HepG2 (cell line): ENCODE measurements around the gene SLC16A5.

ENCODE experiments used
- CREB3 ChIP-seq: sonication (generic); formaldehyde crosslinking; IDR thresholded peaks from 2 replicates; pipeline ENCODE4 v1.5.0; 2020; ENCODE audit warnings: missing genetic modification reagents
- HOMEZ ChIP-seq: IDR thresholded peaks from 2 replicates; pipeline ENCODE4 v1.6.1; 2016; ENCODE audit warnings: low read depth
- NFIC ChIP-seq: IDR thresholded peaks from 2 replicates; pipeline ENCODE4 v1.6.1; 2012; ENCODE audit warnings: mild to moderate bottlenecking, low read length, inconsistent platforms
- RAD51 ChIP-seq: fragments of 450-650 bp; IDR thresholded peaks from 2 replicates; pipeline ENCODE4 v1.6.1; 2016; ENCODE audit warnings: borderline replicate concordance
- RELA ChIP-seq: sonication (generic); formaldehyde crosslinking; IDR thresholded peaks from 2 replicates; pipeline ENCODE4 v1.4.0; 2020; ENCODE audit warnings: missing genetic modification reagents
- TBP ChIP-seq: sonication (generic); formaldehyde crosslinking; IDR thresholded peaks from 2 replicates; pipeline ENCODE4 v1.5.0; 2020; ENCODE audit warnings: missing genetic modification reagents
- ZBTB20 ChIP-seq: sonication (generic); formaldehyde crosslinking; IDR thresholded peaks from 2 replicates; pipeline ENCODE4 v1.8.1; 2023; ENCODE audit warnings: missing genetic modification reagents, low read depth, mild to moderate bottlenecking, borderline replicate concordance

- TF ChIP-seq NFIC (no peak), CREB3 (CRISPR knock-in tag) (no peak), HOMEZ (CRISPR knock-in tag) (no peak), TBP (CRISPR knock-in tag) (no peak), RELA (CRISPR knock-in tag) (no peak), RAD51 (no peak), ZBTB20 (CRISPR knock-in tag) (no peak)
These were observed 7.2 kb downstream of the SLC16A5 start for GRCh38 chr17:75094871-75095399.
